Activated CD8-positive, alpha-beta T cell treated with anti-CD3 and anti-CD28 coated beads for 36 hours (primary cell): Measurements from ENCODE around the gene EYS. TPM values are rescaled to one million over a fixed set of nuclear protein-coding genes. Genes with fewer than 3 reads are reported as not detected.
"Not testable (repeated sequence)": the region's sequence is repeated elsewhere in the genome, so short reads cannot be mapped to it uniquely, and the experiment has no call there.

ENCODE experiments used
- ATAC-seq: fragments of 200-7000 bp; cut with Tn5 transposase; one replicate; pipeline ENCODE4 v1.10.0; 2021; ENCODE audit warnings: mild to moderate bottlenecking, moderate library complexity
- CTCF ChIA-PET: fragments of 350-600 bp; sonication (Branson Sonifier 250); formaldehyde crosslinking; loops from one replicate; lab custom pipeline; 2021; ENCODE audit warnings: antibody characterized with exemption; lab: Charles Lee
- POLR2A ChIA-PET: fragments of 350-600 bp; sonication (Branson Sonifier 250); formaldehyde crosslinking; loops from one replicate; lab custom pipeline; 2021; ENCODE audit warnings: antibody characterized with exemption; lab: Charles Lee
- DNase-seq: peaks from one replicate; pipeline ENCODE4 v3.0.0-alpha.2; 2020
- H3K27ac Mint-ChIP-seq: one replicate; pipeline ENCODE4 v1.8.0; 2021; ENCODE audit warnings: mild to moderate bottlenecking, mixed read lengths
- H3K27me3 Mint-ChIP-seq: one replicate; pipeline ENCODE4 v1.8.0; 2021; ENCODE audit warnings: mixed read lengths
- H3K36me3 Mint-ChIP-seq: one replicate; pipeline ENCODE4 v1.8.0; 2021; ENCODE audit warnings: low read depth, mixed read lengths
- H3K4me1 Mint-ChIP-seq: one replicate; pipeline ENCODE4 v1.8.0; 2021; ENCODE audit warnings: low read depth, mixed read lengths
- H3K4me3 Mint-ChIP-seq: one replicate; pipeline ENCODE4 v1.8.0; 2021; ENCODE audit warnings: mild to moderate bottlenecking, moderate library complexity, mixed read lengths
- H3K9me3 Mint-ChIP-seq: one replicate; pipeline ENCODE4 v1.8.0; 2021; ENCODE audit warnings: mixed read lengths
- intact Hi-C: fragments of 100-400 bp; cut with micrococcal nuclease; formaldehyde crosslinking; loops from one replicate; pipeline ENCODE4 v1.10.0; 2022
- total RNA-seq, 2 experiments: library from RNA; stranded (reverse); gene quantifications; one replicate each; pipeline ENCODE4 v1.2.3, GENCODE V29; 2021
- TF ChIP-seq, protein P1 (sequence below): fragments of 200-600 bp; IDR thresholded peaks from one replicate; pipeline ENCODE4 v1.8.0; 2022; ENCODE audit warnings: antibody characterized with exemption, mild to moderate bottlenecking

Gene EYS
- total RNA-seq, 2 experiments from 2014 or later, result not detected

DNA sequence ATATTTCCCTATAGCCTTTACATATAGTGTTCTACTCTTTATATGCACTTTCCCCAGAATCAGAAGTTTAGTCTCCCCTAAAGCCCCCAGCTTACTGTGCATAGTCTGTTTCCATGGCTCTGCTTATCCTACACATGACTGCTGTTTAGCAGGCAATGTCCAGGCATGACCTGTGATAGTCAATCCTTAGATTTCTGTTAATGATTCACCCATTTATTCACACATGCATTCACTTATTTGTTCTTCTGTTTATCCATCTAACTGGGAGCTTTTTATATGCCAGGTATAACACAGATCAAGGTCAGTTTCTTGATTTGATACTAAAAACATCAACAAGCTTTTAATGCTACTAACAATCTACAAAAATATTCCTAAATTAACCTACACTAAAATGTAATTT lies 1770.6 kb downstream of the EYS start:
- DNase-seq, result no peak
- ChIA-PET CTCF (no interaction called here), POLR2A (no interaction called here)
- intact Hi-C loops, result no loop called here
- Mint-ChIP-seq H3K4me1 (no peaks in the 10 kb centered on the region), H3K9me3 (no peaks in the 10 kb centered on the region), H3K4me3 (no peak overlapping the region), H3K27ac (no peak overlapping the region), H3K36me3 (no peaks in the 10 kb centered on the region), H3K27me3 (no peaks in the 10 kb centered on the region)
- ATAC-seq, result no peak
- TF ChIP-seq, protein P1, sequence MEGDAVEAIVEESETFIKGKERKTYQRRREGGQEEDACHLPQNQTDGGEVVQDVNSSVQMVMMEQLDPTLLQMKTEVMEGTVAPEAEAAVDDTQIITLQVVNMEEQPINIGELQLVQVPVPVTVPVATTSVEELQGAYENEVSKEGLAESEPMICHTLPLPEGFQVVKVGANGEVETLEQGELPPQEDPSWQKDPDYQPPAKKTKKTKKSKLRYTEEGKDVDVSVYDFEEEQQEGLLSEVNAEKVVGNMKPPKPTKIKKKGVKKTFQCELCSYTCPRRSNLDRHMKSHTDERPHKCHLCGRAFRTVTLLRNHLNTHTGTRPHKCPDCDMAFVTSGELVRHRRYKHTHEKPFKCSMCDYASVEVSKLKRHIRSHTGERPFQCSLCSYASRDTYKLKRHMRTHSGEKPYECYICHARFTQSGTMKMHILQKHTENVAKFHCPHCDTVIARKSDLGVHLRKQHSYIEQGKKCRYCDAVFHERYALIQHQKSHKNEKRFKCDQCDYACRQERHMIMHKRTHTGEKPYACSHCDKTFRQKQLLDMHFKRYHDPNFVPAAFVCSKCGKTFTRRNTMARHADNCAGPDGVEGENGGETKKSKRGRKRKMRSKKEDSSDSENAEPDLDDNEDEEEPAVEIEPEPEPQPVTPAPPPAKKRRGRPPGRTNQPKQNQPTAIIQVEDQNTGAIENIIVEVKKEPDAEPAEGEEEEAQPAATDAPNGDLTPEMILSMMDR, result no peak

DNA sequence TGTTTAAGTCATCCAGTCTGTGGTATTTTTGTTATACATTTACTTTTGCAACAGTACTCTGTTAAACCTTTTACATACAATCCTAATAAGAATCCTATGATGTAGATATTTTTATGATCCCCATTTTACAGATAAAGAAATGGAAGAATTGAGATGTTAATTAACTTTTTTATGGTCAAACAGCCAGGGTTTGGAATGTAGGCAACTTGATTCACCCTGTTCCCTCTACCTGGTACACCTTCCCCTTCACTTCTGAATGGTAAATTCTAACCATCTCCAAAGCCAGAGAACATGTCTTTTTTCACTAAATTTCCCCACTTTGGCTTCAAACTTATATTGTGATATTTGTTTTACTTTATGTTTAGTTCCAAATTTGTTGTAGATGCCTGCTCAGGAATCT lies 1771.3 kb downstream of the EYS start:
- Mint-ChIP-seq H3K27ac (no peak overlapping the region), H3K9me3 (no peaks in the 10 kb centered on the region), H3K27me3 (no peaks in the 10 kb centered on the region), H3K4me1 (no peaks in the 10 kb centered on the region), H3K4me3 (no peak overlapping the region), H3K36me3 (no peaks in the 10 kb centered on the region)
- intact Hi-C loops, result no loop called here
- DNase-seq (no peak), ATAC-seq (no peak)
- TF ChIP-seq, protein P1, result no peak
- ChIA-PET POLR2A (no interaction called here), CTCF (no interaction called here)

DNA sequence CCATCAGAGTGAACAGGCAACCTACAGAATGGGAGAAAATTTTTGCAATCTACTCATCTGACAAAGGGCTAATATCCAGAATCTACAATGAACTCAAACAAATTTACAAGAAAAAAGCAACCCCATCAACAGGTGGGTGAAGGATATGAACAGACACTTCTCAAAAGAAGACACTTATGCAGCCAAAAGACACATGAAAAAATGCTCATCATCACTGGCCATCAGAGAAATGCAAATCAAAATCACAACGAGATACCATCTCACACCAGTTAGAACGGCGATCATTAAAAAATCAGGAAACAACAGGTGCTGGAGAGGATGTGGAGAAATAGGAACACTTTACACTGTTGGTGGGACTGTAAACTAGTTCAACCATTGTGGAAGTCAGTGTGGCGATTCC lies 1773.1 kb downstream of the EYS start:
- H3K4me3 Mint-ChIP-seq, H3K4me1 Mint-ChIP-seq, POLR2A ChIA-PET, ATAC-seq, H3K9me3 Mint-ChIP-seq, H3K27me3 Mint-ChIP-seq, H3K27ac Mint-ChIP-seq, CTCF ChIA-PET, DNase-seq, H3K36me3 Mint-ChIP-seq, intact Hi-C loops: not testable (repeated sequence)

GRCh38 chr6:63930848-63931247 lies 1776.2 kb downstream of the EYS start:
- Mint-ChIP-seq H3K36me3 (no peaks in the 10 kb centered on the region), H3K4me3 (no peak overlapping the region), H3K27ac (no peak overlapping the region), H3K27me3 (no peaks in the 10 kb centered on the region), H3K9me3 (no peaks in the 10 kb centered on the region), H3K4me1 (no peaks in the 10 kb centered on the region)
- DNase-seq (no peak), ATAC-seq (no peak)
- intact Hi-C loops, result no loop called here
- CTCF ChIA-PET, result interaction anchor here (1.0 kb wide), 1 partner anchor 8 kb away, joined by 4 read pairs; no protein-coding TSS in a partner anchor
- POLR2A ChIA-PET, result no interaction called here
- TF ChIP-seq, protein P1, result no peak

GRCh38 chr6:63929111-63929510 lies 1777.9 kb downstream of the EYS start:
- intact Hi-C loops, result no loop called here
- peaks cover 3% of the 10 kb centered on the region for H3K27me3 Mint-ChIP-seq
- ATAC-seq (no peak), DNase-seq (no peak)
- no peaks in the 10 kb centered on the region for H3K36me3 Mint-ChIP-seq
- no peak overlapping the region for H3K4me3 Mint-ChIP-seq
- ChIA-PET CTCF (no interaction called here), POLR2A (interaction anchor here (0.6 kb wide), 1 partner anchor 11 kb away, joined by 3 read pairs; no protein-coding TSS in a partner anchor)
- no peaks in the 10 kb centered on the region for H3K9me3 Mint-ChIP-seq
- H3K27ac Mint-ChIP-seq, result no peak overlapping the region
- H3K4me1 Mint-ChIP-seq, result no peaks in the 10 kb centered on the region
- TF ChIP-seq, protein P1, result no peak

DNA sequence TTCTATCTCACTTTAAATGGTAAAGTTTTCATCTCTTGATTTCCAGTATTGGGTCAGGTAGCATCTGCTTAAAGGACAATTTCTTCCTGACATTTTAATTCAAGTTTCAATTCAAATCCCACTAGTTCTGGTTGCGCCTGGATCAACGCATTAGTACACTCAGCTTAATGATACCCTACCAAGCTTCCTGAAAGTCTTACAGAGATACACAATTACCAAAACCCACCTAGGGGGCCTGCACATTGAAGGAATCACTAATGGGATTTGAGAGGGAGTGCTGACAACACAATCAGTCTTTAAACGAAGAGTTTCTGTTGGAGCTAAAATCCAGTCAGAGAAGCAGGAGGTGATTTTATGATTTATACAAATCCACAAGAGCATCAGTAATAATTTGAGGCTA lies 1778.4 kb downstream of the EYS start:
- no peak overlapping the region for H3K4me3 Mint-ChIP-seq
- CTCF ChIA-PET, result no interaction called here
- DNase-seq, result no peak
- POLR2A ChIA-PET, result interaction anchor here (0.6 kb wide), 1 partner anchor 12 kb away, joined by 3 read pairs; no protein-coding TSS in a partner anchor
- no peaks in the 10 kb centered on the region for H3K9me3 Mint-ChIP-seq
- intact Hi-C loops, result no loop called here
- no peak for ATAC-seq
- H3K36me3 Mint-ChIP-seq, result no peaks in the 10 kb centered on the region
- no peaks in the 10 kb centered on the region for H3K4me1 Mint-ChIP-seq
- H3K27me3 Mint-ChIP-seq, result peaks cover 3% of the 10 kb centered on the region
- no peak overlapping the region for H3K27ac Mint-ChIP-seq
- TF ChIP-seq, protein P1, result no peak
